H1 (cell line): Measurements from ENCODE around the gene GBP4. TPM values are rescaled to one million over a fixed set of nuclear protein-coding genes. Genes with fewer than 3 reads are reported as not detected.

Experiments
- CTCF ChIA-PET: fragments of 300-600 bp; sonication (Branson Sonifier 250); formaldehyde crosslinking; loops from one replicate; lab custom pipeline; 2021; ENCODE audit not compliant: partially characterized antibody; lab: Charles Lee
- POLR2A ChIA-PET: fragments of 300-600 bp; sonication (Branson Sonifier 250); formaldehyde crosslinking; loops from one replicate; lab custom pipeline; 2021; ENCODE audit warnings: inconsistent platforms; ENCODE audit not compliant: partially characterized antibody; lab: Charles Lee
- DNase-seq, 2 experiments: peaks; one replicate each; pipeline versions ENCODE4 v3.0.0 to v3.0.0-alpha.2; 2010 to 2022; ENCODE audit warnings: low spot score in 2 of 2, low read depth in 1 of 2, mixed read lengths in 1 of 2
- FAIRE-seq: peaks from 2 replicates; lab custom pipeline; 2011; peaks lifted over from hg19 to GRCh38; lab: Jason Lieb, UNC
- H2AFZ ChIP-seq: 2 replicates; pipeline ENCODE4 v1.8.1; 2012; ENCODE audit warnings: low read length, inconsistent platforms
- H2AK5ac ChIP-seq: 2 replicates; pipeline ENCODE4 v1.6.1; 2013; ENCODE audit warnings: low read depth, low read length
- H2BK120ac ChIP-seq: replicated peaks from 2 replicates; pipeline ENCODE3; 2013; ENCODE audit warnings: low read depth, low read length, inconsistent platforms
- H2BK12ac ChIP-seq: 2 replicates; pipeline ENCODE4 v1.6.1; 2013; ENCODE audit warnings: low read depth, low read length
- H2BK15ac ChIP-seq: 2 replicates; pipeline ENCODE4 v1.6.1; 2013; ENCODE audit warnings: low read length
- H2BK20ac ChIP-seq: 2 replicates; pipeline ENCODE4 v1.6.1; 2013; ENCODE audit warnings: low read length
- H2BK5ac ChIP-seq: 2 replicates; pipeline ENCODE4 v1.6.1; 2013; ENCODE audit warnings: low read depth, low read length
- H3K14ac ChIP-seq: 2 replicates; pipeline ENCODE4 v1.6.1; 2013; ENCODE audit warnings: inconsistent platforms; ENCODE audit not compliant: insufficient read length
- H3K18ac ChIP-seq: 2 replicates; pipeline ENCODE4 v1.6.1; 2013; ENCODE audit warnings: low read length; ENCODE audit errors: extremely low read depth
- H3K23ac ChIP-seq: 2 replicates; pipeline ENCODE4 v1.6.1; 2013; ENCODE audit warnings: inconsistent platforms; ENCODE audit not compliant: insufficient read length
- H3K23me2 ChIP-seq: 2 replicates; pipeline ENCODE4 v1.6.1; 2013; ENCODE audit warnings: low read depth, low read length
- H3K27ac ChIP-seq: 2 replicates; pipeline ENCODE4 v1.6.1; 2011; ENCODE audit warnings: low read depth, low read length, inconsistent platforms
- H3K27me3 ChIP-seq, 4 experiments: replicated peaks in 1 of 4; 1 replicate in 1 of 4; 2 replicates in 3 of 4; pipeline versions ENCODE4 v1.6.1 to v1.8.1; 2011 to 2013; ENCODE audit warnings: low read length in 3 of 4, mild to moderate bottlenecking in 3 of 4, inconsistent platforms in 2 of 4, mixed read lengths in 2 of 4, moderate library complexity in 1 of 4; ENCODE audit not compliant: control insufficient read depth in 3 of 4, insufficient read depth in 3 of 4; ENCODE audit errors: extremely low read depth in 1 of 4
- H3K36me3 ChIP-seq, 4 experiments: 2 replicates each; pipeline versions ENCODE4 v1.6.1 to v1.8.1; 2011 to 2013; ENCODE audit warnings: mild to moderate bottlenecking in 4 of 4, low read length in 3 of 4, moderate library complexity in 2 of 4, control low read depth in 1 of 4, inconsistent platforms in 1 of 4; ENCODE audit not compliant: insufficient read depth in 4 of 4, control insufficient read depth in 2 of 4
- H3K4ac ChIP-seq: replicated peaks from 2 replicates; pipeline ENCODE3; 2013; ENCODE audit warnings: low read length, low read depth, mixed read lengths, inconsistent platforms; ENCODE audit not compliant: insufficient read length
- H3K4me1 ChIP-seq, 4 experiments: replicated peaks in 1 of 4; 1 replicate in 1 of 4; 2 replicates in 3 of 4; pipeline versions ENCODE4 v1.6.1 to v1.8.1; 2011 to 2013; ENCODE audit warnings: low read length in 3 of 4, inconsistent platforms in 2 of 4, mixed read lengths in 1 of 4; ENCODE audit not compliant: insufficient read depth in 4 of 4, control insufficient read depth in 3 of 4
- H3K4me2 ChIP-seq, 2 experiments: 2 replicates each; pipeline versions ENCODE4 v1.6.1 to v1.8.1; 2011 to 2013; ENCODE audit warnings: low read depth in 2 of 2, low read length in 2 of 2, control low read depth in 1 of 2, inconsistent platforms in 1 of 2, mild to moderate bottlenecking in 1 of 2; ENCODE audit not compliant: insufficient read depth in 1 of 2
- H3K4me3 ChIP-seq, 4 experiments: fragments of 200-600, 300-600 bp in 1 of 4; sonication (generic), shearing (Covaris generic), sonication (Bioruptor Twin) in 1 of 4; 2 replicates each; pipeline versions ENCODE4 v1.5.1 to v1.8.1; 2011 to 2016; ENCODE audit warnings: low read length in 4 of 4, low read depth in 3 of 4, control low read depth in 2 of 4, inconsistent platforms in 2 of 4, mild to moderate bottlenecking in 2 of 4, mixed read lengths in 1 of 4, moderate library complexity in 1 of 4; ENCODE audit not compliant: insufficient read depth in 2 of 4; ENCODE audit errors: extremely low read depth in 1 of 4
- H3K56ac ChIP-seq: replicated peaks from 2 replicates; pipeline ENCODE3; 2013; ENCODE audit warnings: low read depth, mild to moderate bottlenecking, mixed read lengths, low read length, inconsistent platforms; ENCODE audit not compliant: insufficient read length
- H3K79me1 ChIP-seq: 2 replicates; pipeline ENCODE4 v1.6.1; 2013; ENCODE audit warnings: low read depth, low read length, control low read depth
- H3K79me2 ChIP-seq, 2 experiments: 2 replicates each; pipeline versions ENCODE4 v1.6.1 to v1.8.1; 2012 to 2013; ENCODE audit warnings: low read length in 2 of 2, mild to moderate bottlenecking in 2 of 2, inconsistent platforms in 1 of 2; ENCODE audit not compliant: insufficient read depth in 2 of 2, control insufficient read depth in 1 of 2
- H3K9ac ChIP-seq, 4 experiments: replicated peaks in 1 of 4; 1 replicate in 1 of 4; 2 replicates in 3 of 4; pipeline versions ENCODE4 v1.6.1 to v1.8.1; 2011 to 2013; ENCODE audit warnings: low read depth in 3 of 4, low read length in 3 of 4, control low read depth in 2 of 4, mild to moderate bottlenecking in 2 of 4, moderate library complexity in 2 of 4, inconsistent platforms in 1 of 4; ENCODE audit errors: extremely low read depth in 1 of 4
- H3K9me3 ChIP-seq, 2 experiments: 2 replicates each; pipeline versions ENCODE4 v1.6.1 to v1.8.1; 2012 to 2013; ENCODE audit warnings: mild to moderate bottlenecking in 2 of 2, moderate library complexity in 2 of 2, control low read depth in 1 of 2, inconsistent platforms in 1 of 2, low read depth in 1 of 2, low read length in 1 of 2, mixed read lengths in 1 of 2; ENCODE audit not compliant: insufficient read depth in 2 of 2
- H4K20me1 ChIP-seq, 2 experiments: replicated peaks in 1 of 2; 2 replicates each; pipeline versions ENCODE3 to v1.8.1; 2011 to 2013; ENCODE audit warnings: inconsistent platforms in 2 of 2, low read length in 2 of 2, mild to moderate bottlenecking in 1 of 2; ENCODE audit not compliant: insufficient read depth in 2 of 2, control insufficient read depth in 1 of 2
- H4K5ac ChIP-seq: 2 replicates; pipeline ENCODE4 v1.6.1; 2013; ENCODE audit warnings: low read length, low read depth, mixed read lengths, inconsistent platforms; ENCODE audit not compliant: insufficient read length
- H4K8ac ChIP-seq: 2 replicates; pipeline ENCODE4 v1.8.0; 2013; ENCODE audit warnings: mild to moderate bottlenecking, moderate library complexity, low read length, inconsistent platforms; ENCODE audit not compliant: insufficient read depth; ENCODE audit errors: extremely low read depth
- H4K91ac ChIP-seq: replicated peaks from 2 replicates; pipeline ENCODE3; 2013; ENCODE audit warnings: low read length, mixed read lengths, inconsistent platforms; ENCODE audit not compliant: insufficient read length
- MAFK ChIP-seq: IDR thresholded peaks from 2 replicates; pipeline ENCODE4 v1.6.1; 2012; ENCODE audit warnings: low read depth, mild to moderate bottlenecking, improper control_type of control experiment, low read length
- POLR2AphosphoS5 ChIP-seq: IDR thresholded peaks from 2 replicates; pipeline ENCODE4 v1.6.1; 2011; ENCODE audit warnings: low read depth, low read length
- WGBS, 2 experiments: shearing (Covaris generic) in 1 of 2; methylation state at CpG; one replicate each; pipeline versions ENCODE4 v1.1.6 to v1.1.7; 2013 to 2015; ENCODE audit warnings: low lambda C conversion rate in 2 of 2, mixed read lengths in 2 of 2, inconsistent platforms in 1 of 2, low coverage in 1 of 2, missing lambda C conversion rate in 1 of 2; ENCODE audit not compliant: insufficient replicate concordance in 2 of 2, insufficient coverage in 1 of 2, insufficient read length in 1 of 2; ENCODE audit errors: extremely low coverage in 1 of 2, missing lambda C conversion rate in 1 of 2; 5-methylcytosine and 5-hydroxymethylcytosine counted together
- polyA plus RNA-seq, 7 experiments: library from polyadenylated mRNA; depleted of rRNA in 3 of 7; stranded (reverse) in 5 of 7; unstranded in 2 of 7; fragments of >200 nt in 5 of 7; fragments of 200-250 nt in 2 of 7; gene quantifications; 1 replicate in 5 of 7; 2 replicates in 1 of 7; 4 replicates in 1 of 7; pipeline versions ENCODE4 v1.2.1 to v1.2.3, GENCODE V29; 2011 to 2013; ENCODE audit warnings: missing spikeins in 2 of 7, mixed read lengths in 2 of 7
- total RNA-seq: library from RNA; stranded (reverse); fragmentation: NEBNext Ultra II Directional; extraction: Animal tissue kit (Norgen Biotek cat#: 25700); gene quantifications from 2 replicates; pipeline ENCODE4 v1.2.1, GENCODE V29; 2021

GBP4 gene
- total and polyA plus RNA-seq, 2 of the 8 experiments (the other 6 are each of a cell fraction or from before 2014, with no cell fraction given) = 0.02 TPM; not detected in 1

GRCh38 chr1:89170170-89171066 lies 28.3 kb downstream of the GBP4 start:
- Histone ChIP-seq H3K27me3 (no peaks in the 10 kb centered on the region), H3K4me2 (no peak overlapping the region), H2BK5ac (no peak overlapping the region), H2AK5ac (no peak overlapping the region), H2BK12ac (no peak overlapping the region), H2BK20ac (no peak overlapping the region), H4K8ac (no peak overlapping the region), H4K20me1 (no peaks in the 10 kb centered on the region), H3K23me2 (no peaks in the 10 kb centered on the region), H3K79me2 (no peaks in the 10 kb centered on the region), H3K23ac (no peak overlapping the region), H4K91ac (no peak overlapping the region), H3K4me3 (no peak overlapping the region), H3K9me3 (no peaks in the 10 kb centered on the region), H3K4me1 (no peaks in the 10 kb centered on the region), H4K5ac (no peak overlapping the region), H3K14ac (no peak overlapping the region), H3K79me1 (no peaks in the 10 kb centered on the region), H2AFZ (no peak overlapping the region), H3K36me3 (no peaks in the 10 kb centered on the region), H3K18ac (no peak overlapping the region), H3K9ac (no peak overlapping the region), H3K56ac (no peak overlapping the region), H3K27ac (no peak overlapping the region), H2BK15ac (no peak overlapping the region), H2BK120ac (no peak overlapping the region), H3K4ac (no peak overlapping the region)
- WGBS, 2 experiments = 91% methylated on average over 4 of the region's 4 CpGs; no CpG with 5 or more reads in 1 of the 2 experiments
- TF ChIP-seq MAFK (peak; percentile 85), POLR2AphosphoS5 (no peak)
- ChIA-PET POLR2A (no interaction called here), CTCF (no interaction called here)
- FAIRE-seq = no peak
- no peak for DNase-seq
